ENCODE measurements around the gene FAAP20. TPM values are rescaled to one million over a fixed set of nuclear protein-coding genes. Genes with fewer than 3 reads are reported as not detected.

Gene FAAP20
- total and polyA plus RNA-seq, 9 of the 15 experiments (the other 6 are each of a cell fraction or from before 2014, with no cell fraction given), result 0.58 to 143 (median 9.9) TPM

- TF ChIP-seq, protein P1, sequence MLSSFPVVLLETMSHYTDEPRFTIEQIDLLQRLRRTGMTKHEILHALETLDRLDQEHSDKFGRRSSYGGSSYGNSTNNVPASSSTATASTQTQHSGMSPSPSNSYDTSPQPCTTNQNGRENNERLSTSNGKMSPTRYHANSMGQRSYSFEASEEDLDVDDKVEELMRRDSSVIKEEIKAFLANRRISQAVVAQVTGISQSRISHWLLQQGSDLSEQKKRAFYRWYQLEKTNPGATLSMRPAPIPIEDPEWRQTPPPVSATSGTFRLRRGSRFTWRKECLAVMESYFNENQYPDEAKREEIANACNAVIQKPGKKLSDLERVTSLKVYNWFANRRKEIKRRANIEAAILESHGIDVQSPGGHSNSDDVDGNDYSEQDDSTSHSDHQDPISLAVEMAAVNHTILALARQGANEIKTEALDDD (IDR thresholded peaks at IDR 0.05), result no peak
- TF ChIP-seq CBFA2T3 (IDR thresholded peaks at IDR 0.05), result peak; percentile 57; the same call in 1 of the 2 replicates
- TF ChIP-seq TRIM28 (IDR thresholded peaks at IDR 0.05), result no peak
- TF ChIP-seq, protein P2, sequence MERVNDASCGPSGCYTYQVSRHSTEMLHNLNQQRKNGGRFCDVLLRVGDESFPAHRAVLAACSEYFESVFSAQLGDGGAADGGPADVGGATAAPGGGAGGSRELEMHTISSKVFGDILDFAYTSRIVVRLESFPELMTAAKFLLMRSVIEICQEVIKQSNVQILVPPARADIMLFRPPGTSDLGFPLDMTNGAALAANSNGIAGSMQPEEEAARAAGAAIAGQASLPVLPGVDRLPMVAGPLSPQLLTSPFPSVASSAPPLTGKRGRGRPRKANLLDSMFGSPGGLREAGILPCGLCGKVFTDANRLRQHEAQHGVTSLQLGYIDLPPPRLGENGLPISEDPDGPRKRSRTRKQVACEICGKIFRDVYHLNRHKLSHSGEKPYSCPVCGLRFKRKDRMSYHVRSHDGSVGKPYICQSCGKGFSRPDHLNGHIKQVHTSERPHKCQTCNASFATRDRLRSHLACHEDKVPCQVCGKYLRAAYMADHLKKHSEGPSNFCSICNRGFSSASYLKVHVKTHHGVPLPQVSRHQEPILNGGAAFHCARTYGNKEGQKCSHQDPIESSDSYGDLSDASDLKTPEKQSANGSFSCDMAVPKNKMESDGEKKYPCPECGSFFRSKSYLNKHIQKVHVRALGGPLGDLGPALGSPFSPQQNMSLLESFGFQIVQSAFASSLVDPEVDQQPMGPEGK (CRISPR knock-in tag; IDR thresholded peaks at IDR 0.05; ENCODE audit: borderline replicate concordance), result no peak
- TF ChIP-seq, protein P3, sequence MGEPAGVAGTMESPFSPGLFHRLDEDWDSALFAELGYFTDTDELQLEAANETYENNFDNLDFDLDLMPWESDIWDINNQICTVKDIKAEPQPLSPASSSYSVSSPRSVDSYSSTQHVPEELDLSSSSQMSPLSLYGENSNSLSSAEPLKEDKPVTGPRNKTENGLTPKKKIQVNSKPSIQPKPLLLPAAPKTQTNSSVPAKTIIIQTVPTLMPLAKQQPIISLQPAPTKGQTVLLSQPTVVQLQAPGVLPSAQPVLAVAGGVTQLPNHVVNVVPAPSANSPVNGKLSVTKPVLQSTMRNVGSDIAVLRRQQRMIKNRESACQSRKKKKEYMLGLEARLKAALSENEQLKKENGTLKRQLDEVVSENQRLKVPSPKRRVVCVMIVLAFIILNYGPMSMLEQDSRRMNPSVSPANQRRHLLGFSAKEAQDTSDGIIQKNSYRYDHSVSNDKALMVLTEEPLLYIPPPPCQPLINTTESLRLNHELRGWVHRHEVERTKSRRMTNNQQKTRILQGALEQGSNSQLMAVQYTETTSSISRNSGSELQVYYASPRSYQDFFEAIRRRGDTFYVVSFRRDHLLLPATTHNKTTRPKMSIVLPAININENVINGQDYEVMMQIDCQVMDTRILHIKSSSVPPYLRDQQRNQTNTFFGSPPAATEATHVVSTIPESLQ (CRISPR knock-in tag; IDR thresholded peaks at IDR 0.05), result no peak
- TF ChIP-seq, protein P4, sequence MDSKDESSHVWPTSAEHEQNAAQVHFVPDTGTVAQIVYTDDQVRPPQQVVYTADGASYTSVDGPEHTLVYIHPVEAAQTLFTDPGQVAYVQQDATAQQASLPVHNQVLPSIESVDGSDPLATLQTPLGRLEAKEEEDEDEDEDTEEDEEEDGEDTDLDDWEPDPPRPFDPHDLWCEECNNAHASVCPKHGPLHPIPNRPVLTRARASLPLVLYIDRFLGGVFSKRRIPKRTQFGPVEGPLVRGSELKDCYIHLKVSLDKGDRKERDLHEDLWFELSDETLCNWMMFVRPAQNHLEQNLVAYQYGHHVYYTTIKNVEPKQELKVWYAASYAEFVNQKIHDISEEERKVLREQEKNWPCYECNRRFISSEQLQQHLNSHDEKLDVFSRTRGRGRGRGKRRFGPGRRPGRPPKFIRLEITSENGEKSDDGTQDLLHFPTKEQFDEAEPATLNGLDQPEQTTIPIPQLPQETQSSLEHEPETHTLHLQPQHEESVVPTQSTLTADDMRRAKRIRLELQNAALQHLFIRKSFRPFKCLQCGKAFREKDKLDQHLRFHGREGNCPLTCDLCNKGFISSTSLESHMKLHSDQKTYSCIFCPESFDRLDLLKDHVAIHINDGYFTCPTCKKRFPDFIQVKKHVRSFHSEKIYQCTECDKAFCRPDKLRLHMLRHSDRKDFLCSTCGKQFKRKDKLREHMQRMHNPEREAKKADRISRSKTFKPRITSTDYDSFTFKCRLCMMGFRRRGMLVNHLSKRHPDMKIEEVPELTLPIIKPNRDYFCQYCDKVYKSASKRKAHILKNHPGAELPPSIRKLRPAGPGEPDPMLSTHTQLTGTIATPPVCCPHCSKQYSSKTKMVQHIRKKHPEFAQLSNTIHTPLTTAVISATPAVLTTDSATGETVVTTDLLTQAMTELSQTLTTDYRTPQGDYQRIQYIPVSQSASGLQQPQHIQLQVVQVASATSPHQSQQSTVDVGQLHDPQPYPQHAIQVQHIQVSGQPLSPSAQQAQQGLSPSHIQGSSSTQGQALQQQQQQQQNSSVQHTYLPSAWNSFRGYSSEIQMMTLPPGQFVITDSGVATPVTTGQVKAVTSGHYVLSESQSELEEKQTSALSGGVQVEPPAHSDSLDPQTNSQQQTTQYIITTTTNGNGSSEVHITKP (IDR thresholded peaks at IDR 0.05; ENCODE audit: partially characterized antibody), result no peak
- TF ChIP-seq FOSL1 (tag; conservative IDR thresholded peaks at IDR 0.05), result peak; percentile 58; the same call in 1 of the 2 replicates
- TF ChIP-seq ZNF263 (CRISPR knock-in tag; IDR thresholded peaks at IDR 0.05; ENCODE audit: borderline replicate concordance), result no peak
- no peak for TF ChIP-seq HMG20B (CRISPR knock-in tag; IDR thresholded peaks at IDR 0.05)
- no peak for TF ChIP-seq ZNF143 (CRISPR knock-in tag; IDR thresholded peaks at IDR 0.05)
- no peak for TF ChIP-seq MECOM (CRISPR knock-in tag; IDR thresholded peaks at IDR 0.05)
- TF ChIP-seq CTBP1 (IDR thresholded peaks at IDR 0.05; ENCODE audit: borderline replicate concordance), result peak; percentile 86
- TF ChIP-seq IRF2 (CRISPR knock-in tag; IDR thresholded peaks at IDR 0.05), result no peak
- TF ChIP-seq BRF2 (IDR thresholded peaks at IDR 0.05; ENCODE audit: borderline replicate concordance, insufficient read depth, insufficient read length), result no peak
- TF ChIP-seq NELFE (IDR thresholded peaks at IDR 0.05; ENCODE audit: insufficient read depth, insufficient read length), result no peak
- TF ChIP-seq ZNF707 (CRISPR knock-in tag; conservative IDR thresholded peaks at IDR 0.05), result no peak
Measured at GRCh38 chr1:2189459-2190425, 4.8 kb downstream of the FAAP20 start (continued).
